ENCODE measurements around the gene TMOD2. TPM values are rescaled to one million over a fixed set of nuclear protein-coding genes. Genes with fewer than 3 reads are reported as not detected.

Gene TMOD2
- total RNA-seq, 1 experiment from 2014 or later, result 2.8 TPM

DNA sequence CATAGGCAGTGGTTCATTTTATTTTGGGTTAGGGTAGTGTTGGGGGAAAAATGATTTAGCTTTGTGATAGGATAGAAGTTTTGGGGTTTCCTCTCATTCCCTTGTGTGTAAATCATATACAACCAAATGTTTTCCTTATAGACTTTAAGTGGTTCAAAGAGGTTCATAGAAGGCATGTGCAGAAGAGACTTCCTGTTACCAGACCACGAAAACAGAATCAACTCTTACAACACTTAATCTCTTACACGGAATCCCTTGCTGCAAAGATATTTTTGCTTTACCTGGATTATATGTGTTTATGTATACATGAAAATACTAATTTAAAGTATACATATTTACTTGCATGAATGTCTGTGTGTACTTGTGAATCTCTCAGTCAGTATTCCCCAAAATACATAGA, 2.9 kb downstream of the TMOD2 start:
- no peak for DNase-seq (ENCODE audit: unreplicated experiment)
- TF ChIP-seq, protein P1, sequence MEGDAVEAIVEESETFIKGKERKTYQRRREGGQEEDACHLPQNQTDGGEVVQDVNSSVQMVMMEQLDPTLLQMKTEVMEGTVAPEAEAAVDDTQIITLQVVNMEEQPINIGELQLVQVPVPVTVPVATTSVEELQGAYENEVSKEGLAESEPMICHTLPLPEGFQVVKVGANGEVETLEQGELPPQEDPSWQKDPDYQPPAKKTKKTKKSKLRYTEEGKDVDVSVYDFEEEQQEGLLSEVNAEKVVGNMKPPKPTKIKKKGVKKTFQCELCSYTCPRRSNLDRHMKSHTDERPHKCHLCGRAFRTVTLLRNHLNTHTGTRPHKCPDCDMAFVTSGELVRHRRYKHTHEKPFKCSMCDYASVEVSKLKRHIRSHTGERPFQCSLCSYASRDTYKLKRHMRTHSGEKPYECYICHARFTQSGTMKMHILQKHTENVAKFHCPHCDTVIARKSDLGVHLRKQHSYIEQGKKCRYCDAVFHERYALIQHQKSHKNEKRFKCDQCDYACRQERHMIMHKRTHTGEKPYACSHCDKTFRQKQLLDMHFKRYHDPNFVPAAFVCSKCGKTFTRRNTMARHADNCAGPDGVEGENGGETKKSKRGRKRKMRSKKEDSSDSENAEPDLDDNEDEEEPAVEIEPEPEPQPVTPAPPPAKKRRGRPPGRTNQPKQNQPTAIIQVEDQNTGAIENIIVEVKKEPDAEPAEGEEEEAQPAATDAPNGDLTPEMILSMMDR (IDR thresholded peaks at IDR 0.05; ENCODE audit: unreplicated experiment), result no peak
- intact Hi-C loops (cut with micrococcal nuclease), result no loop called here
- Mint-ChIP-seq H3K4me1 (ENCODE audit: insufficient read depth, unreplicated experiment) (peaks cover 22% of the 10 kb centered on the region), H3K27me3 (ENCODE audit: insufficient read depth, unreplicated experiment) (peaks cover 24% of the 10 kb centered on the region), H3K9me3 (ENCODE audit: unreplicated experiment) (no peaks in the 10 kb centered on the region), H3K4me3 (ENCODE audit: unreplicated experiment) (no peak overlapping the region), H3K36me3 (ENCODE audit: insufficient read depth, unreplicated experiment) (no peaks in the 10 kb centered on the region), H3K27ac (ENCODE audit: low read depth, unreplicated experiment) (no peak overlapping the region)
- CTCF ChIA-PET, result interaction anchor here (0.9 to 1.6 kb wide), 2 partner anchors 23 to 104 kb away, joined by 4 to 5 read pairs; no protein-coding TSS in a partner anchor
- BruUV-seq (replicated peaks), result no TSS peak
- POLR2A ChIA-PET, result interaction anchor here (1.3 to 7.5 kb wide), 2 partner anchors 16 to 22 kb away, joined by 5 to 69 read pairs; partner anchors contain the start of gene LYSMD2

DNA sequence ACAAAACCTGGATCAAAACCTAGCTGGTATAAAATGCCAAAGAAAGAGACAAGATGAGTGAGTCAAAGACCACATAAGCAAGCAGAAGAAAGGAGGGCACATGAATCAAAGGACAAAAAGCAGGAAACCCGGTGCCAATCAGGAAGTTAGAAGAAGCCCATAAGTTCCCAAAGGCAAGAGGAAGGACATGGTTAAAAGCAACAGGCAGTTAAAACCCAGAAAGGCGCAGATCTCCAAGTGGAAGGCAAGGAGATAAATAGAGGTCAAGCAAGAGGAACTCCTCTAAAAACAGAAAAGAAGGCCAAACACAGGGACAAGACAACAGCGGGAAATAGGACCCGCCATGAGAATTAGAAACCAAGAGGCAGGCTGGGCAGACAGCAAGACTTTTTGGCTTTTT, 4.4 kb downstream of the TMOD2 start:
- no peaks in the 10 kb centered on the region for H3K36me3 Mint-ChIP-seq (ENCODE audit: insufficient read depth, unreplicated experiment)
- intact Hi-C loops (cut with micrococcal nuclease), result no loop called here
- no peak overlapping the region for H3K27ac Mint-ChIP-seq (ENCODE audit: low read depth, unreplicated experiment)
- TF ChIP-seq, protein P1 (IDR thresholded peaks at IDR 0.05; ENCODE audit: unreplicated experiment), result no peak
- peaks cover 16% of the 10 kb centered on the region for H3K27me3 Mint-ChIP-seq (ENCODE audit: insufficient read depth, unreplicated experiment)
- no TSS peak for BruUV-seq (replicated peaks)
- POLR2A ChIA-PET, result no interaction called here
- H3K9me3 Mint-ChIP-seq (ENCODE audit: unreplicated experiment), result no peaks in the 10 kb centered on the region
- H3K4me1 Mint-ChIP-seq (ENCODE audit: insufficient read depth, unreplicated experiment), result peaks cover 26% of the 10 kb centered on the region
- CTCF ChIA-PET, result interaction anchor here (0.6 to 3.6 kb wide), 3 partner anchors 20 to 106 kb away, joined by 3 to 29 read pairs (median 8); no protein-coding TSS in a partner anchor
- DNase-seq (ENCODE audit: unreplicated experiment), result no peak
- no peak overlapping the region for H3K4me3 Mint-ChIP-seq (ENCODE audit: unreplicated experiment)

DNA sequence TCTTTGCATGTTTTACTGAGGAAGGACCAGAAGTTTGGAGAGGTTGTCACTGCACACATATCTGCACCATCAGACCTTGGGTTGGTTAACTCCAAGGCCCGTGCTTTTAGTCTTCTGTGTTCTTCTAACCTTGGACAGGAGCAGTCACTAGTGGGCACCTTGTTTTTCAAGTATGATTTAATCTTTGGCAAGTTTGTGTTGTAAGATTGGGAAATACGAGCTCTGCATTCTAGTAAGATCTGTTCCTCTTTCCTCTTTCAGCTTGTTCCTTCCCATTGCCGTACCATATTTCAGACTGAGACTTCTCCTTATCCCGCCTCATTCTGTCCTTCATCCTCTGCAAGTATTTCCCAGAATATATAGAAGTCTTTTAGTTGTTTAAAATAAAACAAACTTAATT, 5.1 kb downstream of the TMOD2 start:
- peaks cover 21% of the 10 kb centered on the region for H3K4me1 Mint-ChIP-seq (ENCODE audit: insufficient read depth, unreplicated experiment)
- no peaks in the 10 kb centered on the region for H3K9me3 Mint-ChIP-seq (ENCODE audit: unreplicated experiment)
- no peak overlapping the region for H3K4me3 Mint-ChIP-seq (ENCODE audit: unreplicated experiment)
- TF ChIP-seq, protein P1 (IDR thresholded peaks at IDR 0.05; ENCODE audit: unreplicated experiment), result no peak
- intact Hi-C loops (cut with micrococcal nuclease), result no loop called here
- H3K27ac Mint-ChIP-seq (ENCODE audit: low read depth, unreplicated experiment), result no peak overlapping the region
- CTCF ChIA-PET, result interaction anchor here (0.7 to 3.6 kb wide), 3 partner anchors 107 to 284 kb away, joined by 3 to 29 read pairs (median 4); no protein-coding TSS in a partner anchor
- DNase-seq (ENCODE audit: unreplicated experiment), result no peak
- no TSS peak for BruUV-seq (replicated peaks)
- H3K36me3 Mint-ChIP-seq (ENCODE audit: insufficient read depth, unreplicated experiment), result no peaks in the 10 kb centered on the region
- POLR2A ChIA-PET, result interaction anchor here (1.0 to 2.0 kb wide), 3 partner anchors 17 to 107 kb away, joined by 4 to 8 read pairs (median 5); partner anchors contain the start of gene LYSMD2
- H3K27me3 Mint-ChIP-seq (ENCODE audit: insufficient read depth, unreplicated experiment), result peaks cover 9% of the 10 kb centered on the region

DNA sequence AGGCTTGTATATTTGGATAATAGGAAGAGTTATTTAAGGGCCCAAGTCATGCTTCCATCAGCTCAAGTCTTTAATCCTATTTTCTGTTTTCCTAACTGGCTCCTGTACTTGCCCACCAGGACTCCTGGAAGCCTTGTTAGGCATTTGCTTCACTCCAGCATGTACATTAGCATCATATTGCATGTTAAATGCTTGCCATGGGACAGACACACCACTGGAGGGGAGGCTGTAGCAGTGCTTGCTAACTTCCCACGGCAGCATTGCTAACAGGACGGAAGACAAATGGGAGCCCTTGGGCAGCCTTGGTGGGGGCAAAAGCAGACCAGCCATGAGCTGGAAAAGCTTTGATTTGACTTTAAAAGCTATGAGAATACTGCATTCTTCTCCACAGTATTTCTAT, 6.1 kb downstream of the TMOD2 start:
- H3K27me3 Mint-ChIP-seq (ENCODE audit: insufficient read depth, unreplicated experiment), result peaks cover 8% of the 10 kb centered on the region
- no peaks in the 10 kb centered on the region for H3K9me3 Mint-ChIP-seq (ENCODE audit: unreplicated experiment)
- intact Hi-C loops (cut with micrococcal nuclease), result no loop called here
- no peak overlapping the region for H3K4me3 Mint-ChIP-seq (ENCODE audit: unreplicated experiment)
- ChIA-PET POLR2A (interaction anchor here (1.0 to 2.0 kb wide), 5 partner anchors 18 to 108 kb away, joined by 3 to 8 read pairs (median 5); no protein-coding TSS in a partner anchor), CTCF (interaction anchor here (0.7 to 3.6 kb wide), 7 partner anchors 9 to 132 kb away, joined by 3 to 29 read pairs (median 3); no protein-coding TSS in a partner anchor)
- no peak for DNase-seq (ENCODE audit: unreplicated experiment)
- H3K27ac Mint-ChIP-seq (ENCODE audit: low read depth, unreplicated experiment), result no peak overlapping the region
- peaks cover 17% of the 10 kb centered on the region for H3K4me1 Mint-ChIP-seq (ENCODE audit: insufficient read depth, unreplicated experiment)
- BruUV-seq (replicated peaks), result no TSS peak
- TF ChIP-seq, protein P1 (IDR thresholded peaks at IDR 0.05; ENCODE audit: unreplicated experiment), result no peak
- no peaks in the 10 kb centered on the region for H3K36me3 Mint-ChIP-seq (ENCODE audit: insufficient read depth, unreplicated experiment)

Data from MCF 10A (cell line).